HT1080 (cell line): ENCODE data around the gene PPA2. TPM values are rescaled to one million over a fixed set of nuclear protein-coding genes. Genes with fewer than 3 reads are reported as not detected.

Source experiments
- DNase-seq: peaks from one replicate; pipeline ENCODE4 v3.0.0-alpha.2; 2015; ENCODE audit warnings: low read depth
- total RNA-seq: library from RNA; depleted of rRNA; stranded (reverse); fragments of >200 nt; shearing (Covaris generic); gene quantifications from 2 replicates; pipeline ENCODE4 v1.2.3, GENCODE V29; 2014

Gene PPA2
- total RNA-seq, 1 experiment from 2014 or later: 91.6 TPM

- DNase-seq: peak; percentile 87
Observed at GRCh38 chr4:105399532-105400161, 74.2 kb downstream of the PPA2 start.

- DNase-seq: no peak
Observed at GRCh38 chr4:105392858-105393257, 81.0 kb downstream of the PPA2 start.

- no peak for DNase-seq
Observed at GRCh38 chr4:105389167-105389566, 84.7 kb downstream of the PPA2 start.

GRCh38 chr4:105387466-105387865, 86.4 kb downstream of the PPA2 start:
- no peak for DNase-seq

GRCh38 chr4:105386012-105386411, 87.8 kb downstream of the PPA2 start:
- DNase-seq: no peak

GRCh38 chr4:105374071-105374470, 99.8 kb downstream of the PPA2 start:
- DNase-seq: no peak

- DNase-seq: no peak
Observed at GRCh38 chr4:105373324-105373723, 100.5 kb downstream of the PPA2 start.

- no peak for DNase-seq
Observed at GRCh38 chr4:105369988-105370387, 103.9 kb downstream of the PPA2 start.

- no peak for DNase-seq
Observed at GRCh38 chr4:105361053-105361452, 112.8 kb downstream of the PPA2 start.

- DNase-seq: no peak
Observed at GRCh38 chr4:105357258-105357980, 116.4 kb downstream of the PPA2 start.

- DNase-seq: no peak
Observed at GRCh38 chr4:105356194-105356593, 117.7 kb downstream of the PPA2 start.

- peak; percentile 47 for DNase-seq
Observed at GRCh38 chr4:105352826-105353225, 121.0 kb downstream of the PPA2 start.

- no peak for DNase-seq
Observed at GRCh38 chr4:105351861-105352260, 122.0 kb downstream of the PPA2 start.

- DNase-seq: no peak
Observed at GRCh38 chr4:105350859-105351490, 122.9 kb downstream of the PPA2 start.

GRCh38 chr4:105348719-105349118, 125.1 kb downstream of the PPA2 start:
- no peak for DNase-seq

GRCh38 chr4:105346869-105347268, 127.0 kb downstream of the PPA2 start:
- DNase-seq: no peak

- DNase-seq: no peak
Observed at GRCh38 chr4:105345838-105346237, 128.0 kb downstream of the PPA2 start.

GRCh38 chr4:105345358-105345757, 128.5 kb downstream of the PPA2 start:
- no peak for DNase-seq

- DNase-seq: no peak
Observed at GRCh38 chr4:105344141-105344540, 129.7 kb downstream of the PPA2 start.

- no peak for DNase-seq
Observed at GRCh38 chr4:105343146-105343931, 130.5 kb downstream of the PPA2 start.

- no peak for DNase-seq
Observed at GRCh38 chr4:105329081-105329480, 144.8 kb downstream of the PPA2 start.

- DNase-seq: no peak
Observed at GRCh38 chr4:105327956-105328355, 145.9 kb downstream of the PPA2 start.
